ENCODE results near the gene UCK2. TPM values are rescaled to one million over a fixed set of nuclear protein-coding genes. Genes with fewer than 3 reads are reported as not detected.

The UCK2 gene
- total RNA-seq, 2 donors from 2014 or later, result 8.8 to 19.3 TPM

DNA sequence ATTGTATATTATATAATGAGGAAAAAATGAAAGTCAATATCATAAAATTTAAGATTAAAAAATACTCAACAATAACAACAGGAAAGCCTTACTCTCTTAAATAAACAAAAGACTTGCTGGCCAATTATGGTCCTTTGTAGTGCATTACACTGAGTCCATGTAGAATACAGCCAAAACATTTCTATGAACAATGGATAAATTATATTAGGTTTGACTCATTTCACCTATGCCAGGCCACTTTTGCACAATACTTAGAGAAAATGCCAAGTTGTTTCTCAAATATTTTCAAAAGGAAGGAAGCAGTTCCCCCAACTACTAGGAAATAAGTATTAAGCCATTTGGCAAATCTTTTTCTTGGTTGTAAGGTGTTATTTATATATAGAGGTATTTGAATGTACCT is 19.8 kb upstream of the UCK2 start:
- H3K27ac ChIP-seq, result no peak overlapping the region
- no peak overlapping the region for H3K4me3 ChIP-seq
- no peaks in the 10 kb centered on the region for H3K4me1 ChIP-seq
- no peaks in the 10 kb centered on the region for H3K27me3 ChIP-seq
- no peaks in the 10 kb centered on the region for H3K36me3 ChIP-seq
- TF ChIP-seq CTCF (IDR thresholded peaks at IDR 0.05), result no peak
- H3K9me3 ChIP-seq, result no peaks in the 10 kb centered on the region
- DNase-seq (ENCODE audit: low spot score), result no peak

DNA sequence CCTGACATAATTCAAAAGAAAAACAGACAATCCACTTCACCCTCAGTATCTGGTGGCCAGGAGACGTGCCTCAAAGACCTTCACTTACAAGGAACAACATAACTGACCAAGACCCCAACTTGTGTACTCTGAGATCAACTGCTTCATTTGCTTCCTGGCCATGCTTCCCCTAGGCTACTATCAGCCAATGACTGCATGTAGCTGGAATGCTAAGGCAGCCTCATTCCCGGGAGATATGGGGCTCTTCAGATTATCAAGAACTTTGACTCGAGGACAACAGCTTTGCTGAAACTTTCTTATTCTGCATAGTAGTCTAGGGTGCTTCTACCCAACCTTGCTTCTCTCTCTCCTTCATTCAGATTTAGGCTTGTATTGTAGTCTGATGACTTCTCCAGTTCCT is 11.7 kb upstream of the UCK2 start:
- Histone ChIP-seq H3K4me3 (no peak overlapping the region), H3K36me3 (no peaks in the 10 kb centered on the region), H3K27me3 (no peaks in the 10 kb centered on the region), H3K9me3 (no peaks in the 10 kb centered on the region), H3K27ac (no peak overlapping the region), H3K4me1 (no peaks in the 10 kb centered on the region)
- no peak for TF ChIP-seq CTCF (IDR thresholded peaks at IDR 0.05)
- DNase-seq (ENCODE audit: low spot score), result no peak

DNA sequence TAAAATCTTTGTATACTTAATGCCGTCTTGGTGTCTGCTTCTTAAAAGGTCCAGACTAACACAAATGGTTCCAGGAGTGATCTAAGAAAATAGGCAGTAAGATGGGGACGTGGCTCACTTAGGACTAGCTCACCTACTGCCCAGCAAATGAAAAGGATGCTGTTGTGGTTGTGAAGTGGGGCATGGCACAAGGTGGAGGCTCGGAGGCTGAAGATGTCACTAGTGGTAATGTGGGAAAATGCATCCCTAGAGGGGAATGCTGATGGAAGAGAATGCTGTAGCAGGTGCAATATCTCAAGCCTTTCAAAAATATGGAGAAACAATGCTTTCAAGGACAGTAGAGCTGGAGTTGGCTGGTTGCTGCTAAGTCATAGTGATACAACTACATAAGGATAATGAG is 11.3 kb upstream of the UCK2 start:
- Histone ChIP-seq H3K27ac (no peak overlapping the region), H3K4me3 (no peak overlapping the region), H3K4me1 (no peaks in the 10 kb centered on the region), H3K9me3 (no peaks in the 10 kb centered on the region), H3K36me3 (no peaks in the 10 kb centered on the region), H3K27me3 (no peaks in the 10 kb centered on the region)
- no peak for TF ChIP-seq CTCF (IDR thresholded peaks at IDR 0.05)
- DNase-seq (ENCODE audit: low spot score), result no peak

GRCh38 chr1:165816826-165817497 is 10.5 kb upstream of the UCK2 start:
- no peaks in the 10 kb centered on the region for H3K4me1 ChIP-seq
- H3K27ac ChIP-seq, result no peak overlapping the region
- no peaks in the 10 kb centered on the region for H3K9me3 ChIP-seq
- no peak for DNase-seq (ENCODE audit: low spot score)
- H3K36me3 ChIP-seq, result no peaks in the 10 kb centered on the region
- H3K27me3 ChIP-seq, result no peaks in the 10 kb centered on the region
- no peak for TF ChIP-seq CTCF (IDR thresholded peaks at IDR 0.05)
- H3K4me3 ChIP-seq, result no peak overlapping the region

GRCh38 chr1:165823552-165824268 is 3.7 kb upstream of the UCK2 start:
- peaks cover 0 to 9% of the 10 kb centered on the region in 2 donors for H3K4me1 ChIP-seq
- TF ChIP-seq CTCF (IDR thresholded peaks at IDR 0.05), result no peak
- H3K36me3 ChIP-seq, result no peaks in the 10 kb centered on the region
- no peak overlapping the region for H3K27ac ChIP-seq
- no peaks in the 10 kb centered on the region for H3K27me3 ChIP-seq
- DNase-seq (ENCODE audit: low spot score), result no peak
- H3K4me3 ChIP-seq, result no peak overlapping the region
- no peaks in the 10 kb centered on the region for H3K9me3 ChIP-seq

Data from right atrium auricular region (tissue), 2 donors.